Glomerular visceral epithelial cell (primary cell): ENCODE measurements around the gene KCNK13.

Source experiments
- DNase-seq: peaks from one replicate; pipeline ENCODE4 v3.0.0-alpha.2; 2016; ENCODE audit errors: extremely low spot score

Gene KCNK13

GRCh38 chr14:90132821-90133570, 71.2 kb downstream of the KCNK13 start:
- no peak for DNase-seq

- DNase-seq: no peak
These were observed 75.1 kb downstream of the KCNK13 start for GRCh38 chr14:90136904-90137303.

DNA sequence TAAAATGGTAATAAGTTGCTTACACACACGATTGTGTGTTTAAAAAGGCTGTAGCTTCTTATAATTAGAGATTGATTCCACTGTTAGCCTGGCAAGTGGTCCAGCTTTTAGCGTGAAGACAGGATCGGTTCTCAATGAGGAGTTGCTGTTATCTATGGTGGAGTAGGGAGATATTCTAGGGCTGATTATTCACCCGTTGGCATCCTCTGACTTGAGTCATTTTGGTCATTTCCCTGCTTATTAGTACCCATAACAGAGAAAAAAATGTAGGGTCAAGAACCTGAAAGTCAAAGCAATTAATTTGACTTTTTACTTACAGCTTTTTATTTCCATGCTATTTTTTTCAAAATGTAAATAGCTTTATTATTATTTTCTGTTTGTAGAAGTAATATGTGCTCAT, 76.0 kb downstream of the KCNK13 start:
- no peak for DNase-seq

- DNase-seq: no peak
These were observed 77.4 kb downstream of the KCNK13 start for GRCh38 chr14:90139199-90139598.

DNA sequence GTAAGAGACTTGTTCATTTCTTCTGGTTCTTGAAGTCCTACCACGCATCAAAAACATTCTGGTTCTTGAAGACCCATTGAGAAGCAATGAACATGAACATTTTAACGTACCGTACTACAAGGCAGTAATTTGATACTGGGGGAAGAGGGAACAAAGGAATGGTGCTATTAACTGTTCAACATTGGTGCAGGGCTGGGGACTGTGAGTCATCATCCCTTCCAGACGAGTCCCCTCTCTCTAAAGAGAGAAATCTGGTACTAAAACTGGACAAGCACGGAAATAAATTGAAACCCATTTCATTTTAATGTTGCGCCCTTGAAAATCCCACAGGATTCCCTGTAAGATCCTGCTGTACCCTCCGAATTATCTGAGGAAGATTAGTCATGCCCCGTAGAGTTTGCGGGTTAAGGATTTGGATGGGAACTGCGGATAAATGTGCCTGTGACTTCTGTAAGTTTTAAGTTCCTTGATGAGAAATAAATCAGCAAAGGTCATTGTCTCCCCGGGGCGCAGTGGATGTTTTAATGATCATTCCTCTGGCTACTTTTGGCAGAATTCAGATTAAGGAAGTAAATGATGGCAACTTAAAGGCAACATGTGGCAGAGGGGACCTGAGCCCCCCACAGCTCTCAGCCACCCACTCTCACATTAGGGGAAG, 78.6 kb downstream of the KCNK13 start:
- DNase-seq: no peak

DNA sequence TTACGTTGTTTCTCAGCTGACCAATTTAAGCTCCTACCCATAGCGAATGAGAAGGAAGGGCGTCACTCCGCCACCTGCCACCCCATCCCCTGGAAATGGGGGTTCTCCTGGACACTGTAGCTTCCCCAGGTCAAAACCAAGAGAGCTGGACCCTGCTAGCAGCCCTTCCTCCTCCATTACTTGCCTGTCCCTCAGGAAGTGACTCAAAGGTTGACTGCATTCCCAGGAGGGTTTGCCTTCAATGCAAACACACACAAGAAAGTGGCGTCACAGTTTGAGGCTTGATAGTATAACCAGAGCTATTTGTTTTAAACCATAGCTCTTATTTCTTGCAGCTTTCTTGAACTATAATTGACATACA, 79.1 kb downstream of the KCNK13 start:
- DNase-seq: no peak

DNA sequence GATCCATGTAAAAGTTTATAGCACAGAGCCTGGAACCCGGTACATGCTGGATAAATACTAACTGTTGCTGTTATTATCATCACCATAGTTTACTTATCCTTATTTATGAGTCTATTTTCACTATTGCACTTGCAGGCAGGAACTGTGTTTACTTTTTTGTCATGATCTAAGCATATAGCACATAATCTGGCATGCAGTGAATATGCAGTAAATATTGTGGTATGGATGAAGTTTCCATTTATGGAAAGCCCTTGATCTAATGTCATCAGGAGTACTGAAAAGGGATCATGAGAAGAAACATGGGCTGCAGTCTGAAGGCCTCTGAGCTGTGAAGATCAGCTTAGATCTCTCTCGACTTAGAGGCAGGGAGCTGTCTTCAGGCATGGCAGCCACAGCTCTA, 91.6 kb downstream of the KCNK13 start:
- no peak for DNase-seq

- DNase-seq: no peak
These were observed 92.3 kb downstream of the KCNK13 start for GRCh38 chr14:90154110-90154509.

DNA sequence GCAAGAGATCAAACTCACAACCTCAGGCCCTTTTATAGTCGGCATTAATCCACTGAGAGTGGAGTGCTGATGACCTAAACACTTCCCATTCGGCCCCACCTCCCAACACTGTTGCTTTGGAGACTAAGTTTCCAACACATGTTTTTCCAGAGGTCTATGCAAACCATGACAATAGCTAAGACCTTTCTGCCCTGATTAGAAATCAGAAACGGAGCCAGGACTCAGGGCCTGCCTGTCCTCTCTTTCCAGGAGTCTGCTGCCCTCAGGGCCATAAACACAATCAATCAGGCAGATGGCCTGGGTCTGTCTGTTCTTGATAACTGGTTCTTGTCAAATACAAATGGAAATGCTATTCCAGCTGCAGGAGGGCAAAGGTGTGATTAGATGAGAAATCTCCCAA, 97.4 kb downstream of the KCNK13 start:
- DNase-seq: no peak

- no peak for DNase-seq
These were observed 97.9 kb downstream of the KCNK13 start for GRCh38 chr14:90159688-90160087.

DNA sequence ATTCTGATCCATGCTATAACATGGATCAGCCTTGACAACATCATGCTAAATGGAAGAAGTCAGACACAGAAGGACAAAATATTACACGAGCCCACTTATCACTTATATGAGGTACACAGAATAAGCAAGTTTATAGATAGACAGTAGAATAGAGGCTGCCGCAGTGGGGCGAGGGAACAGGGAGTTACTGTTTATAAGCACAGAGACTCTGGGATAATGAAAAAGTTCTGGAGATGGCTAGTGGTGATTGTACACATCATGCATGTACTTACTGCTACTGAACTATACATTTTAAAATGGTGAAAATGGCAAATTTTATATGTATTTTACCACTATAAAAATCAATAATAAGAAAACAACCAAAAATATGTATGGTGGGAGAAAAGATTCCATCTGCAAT, 99.3 kb downstream of the KCNK13 start:
- no peak for DNase-seq

DNA sequence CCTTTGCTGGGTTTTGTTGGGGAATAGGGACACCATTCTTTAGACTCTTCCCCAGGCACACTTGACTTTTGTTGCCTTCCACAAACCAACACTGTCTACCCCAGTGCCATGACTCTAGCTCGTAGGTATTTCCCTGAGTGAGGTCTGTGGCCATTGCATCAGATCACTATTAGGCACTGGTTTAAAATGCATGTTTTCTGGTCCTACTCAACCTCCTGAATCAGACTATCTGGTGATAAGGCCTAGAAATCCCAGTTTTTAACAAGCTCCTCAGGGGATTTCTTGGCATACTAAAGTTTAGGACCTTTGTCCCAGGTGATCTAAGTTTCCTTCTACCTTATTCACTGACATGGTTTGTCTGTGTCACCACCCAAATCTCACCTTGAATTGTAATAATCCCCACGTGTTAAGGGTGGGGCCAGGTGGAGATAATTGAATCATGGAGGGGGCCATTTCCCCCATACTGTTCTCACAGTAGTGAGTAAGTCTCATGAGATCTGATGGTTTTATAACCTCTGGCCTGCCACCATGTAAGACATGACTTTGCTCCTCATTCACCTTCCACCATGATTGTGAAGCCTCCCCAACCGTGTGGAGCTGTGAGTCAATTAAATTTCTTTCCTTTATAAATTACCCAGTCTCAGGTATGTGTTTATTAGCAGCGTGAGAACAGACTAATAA, 106.8 kb downstream of the KCNK13 start:
- DNase-seq: no peak

GRCh38 chr14:90175631-90176030, 113.8 kb downstream of the KCNK13 start:
- DNase-seq: no peak

DNA sequence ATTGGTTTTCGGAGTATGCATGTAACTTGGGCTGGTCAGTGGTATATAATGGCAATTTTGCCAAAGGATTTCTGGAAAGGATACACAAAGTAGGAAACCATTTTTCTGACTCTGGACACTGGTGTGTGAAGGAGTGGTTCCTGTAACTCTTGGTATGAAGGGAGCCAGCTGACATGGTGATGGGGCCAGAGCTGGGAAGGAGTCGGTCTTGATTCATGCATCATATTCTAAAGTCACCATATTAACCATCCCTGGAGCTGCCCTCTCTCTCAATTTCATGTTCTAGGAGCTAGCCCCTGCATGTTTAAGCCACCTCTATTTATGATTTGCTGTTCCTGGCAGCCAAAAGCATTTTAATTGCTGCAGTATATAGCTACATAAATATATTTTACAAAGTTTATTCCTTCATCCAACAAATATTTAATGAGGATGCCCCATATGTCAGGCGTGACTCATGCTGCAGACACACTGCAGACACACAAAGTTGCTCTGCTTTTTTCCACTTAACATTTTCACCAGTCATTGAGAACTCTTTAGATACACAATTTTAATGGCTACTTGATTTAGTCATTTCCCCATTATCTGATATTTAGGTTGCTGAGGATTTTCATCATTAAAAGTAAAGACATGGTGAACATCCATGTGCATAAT, 115.9 kb downstream of the KCNK13 start:
- DNase-seq: no peak

DNA sequence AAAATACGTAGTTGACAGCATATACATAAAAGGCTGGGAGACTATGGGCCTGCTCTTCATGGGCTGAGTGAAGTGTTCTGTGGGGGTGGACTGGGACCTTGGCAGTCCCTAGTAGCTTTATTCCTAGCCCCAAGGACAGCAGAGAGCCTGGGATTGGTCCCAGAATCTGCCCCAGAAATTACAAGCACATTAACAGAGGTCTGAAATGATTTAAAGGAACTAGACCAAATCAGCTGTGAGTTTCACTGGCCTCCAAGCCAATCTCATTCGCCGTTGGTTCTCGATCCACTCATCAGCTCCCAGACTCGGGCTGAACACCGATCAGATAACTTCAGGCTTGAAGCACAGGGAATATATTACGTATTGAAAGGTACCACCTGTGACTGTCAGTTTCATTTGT, 117.6 kb downstream of the KCNK13 start:
- no peak for DNase-seq

DNA sequence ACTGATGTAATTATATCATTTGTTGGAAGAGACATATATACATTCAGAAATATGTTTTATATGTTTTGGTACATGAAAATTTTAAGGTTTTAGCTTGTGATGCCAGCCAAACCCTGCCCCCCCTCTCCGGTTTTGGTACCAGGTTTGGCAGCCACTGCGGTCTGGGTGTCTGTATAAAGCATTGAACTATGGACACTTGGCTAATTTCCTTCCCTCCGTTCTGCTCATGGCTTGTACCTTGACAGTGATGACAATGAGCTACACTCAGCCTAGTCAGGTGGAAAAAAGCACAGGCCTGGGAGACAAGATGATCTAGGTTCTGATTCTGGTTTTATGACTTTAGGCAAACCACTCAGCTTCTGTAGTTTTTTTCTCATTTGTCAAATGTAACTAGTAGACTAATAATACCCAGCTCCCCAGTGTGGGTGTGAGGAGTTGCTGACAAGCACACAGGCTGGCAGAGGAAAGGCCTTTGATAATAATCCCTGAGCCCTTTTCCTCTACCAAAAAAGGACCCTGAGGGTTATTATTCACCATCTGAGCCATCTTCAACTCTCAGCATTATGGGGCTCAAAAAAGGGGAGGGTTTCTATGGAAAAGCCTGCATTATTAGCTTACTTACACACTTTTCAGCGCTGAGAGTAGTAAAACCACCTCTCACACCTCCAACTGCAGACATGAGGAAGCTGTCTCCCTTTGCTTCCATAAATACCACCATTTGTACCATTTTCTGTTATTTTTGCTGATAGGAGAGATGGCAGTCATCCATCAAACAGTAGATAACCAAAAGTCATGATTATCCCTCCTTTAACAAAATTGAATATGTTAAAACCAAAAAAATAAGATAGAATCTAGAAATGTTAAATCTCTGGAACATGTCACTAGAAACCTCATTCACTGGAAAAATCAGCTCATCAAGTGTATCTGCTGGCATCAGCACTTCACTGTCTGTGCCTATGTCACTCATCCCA, 118.3 kb downstream of the KCNK13 start:
- no peak for DNase-seq

GRCh38 chr14:90184094-90184493, 122.3 kb downstream of the KCNK13 start:
- DNase-seq: no peak

- DNase-seq: no peak
These were observed 122.9 kb downstream of the KCNK13 start for GRCh38 chr14:90184571-90185266.

DNA sequence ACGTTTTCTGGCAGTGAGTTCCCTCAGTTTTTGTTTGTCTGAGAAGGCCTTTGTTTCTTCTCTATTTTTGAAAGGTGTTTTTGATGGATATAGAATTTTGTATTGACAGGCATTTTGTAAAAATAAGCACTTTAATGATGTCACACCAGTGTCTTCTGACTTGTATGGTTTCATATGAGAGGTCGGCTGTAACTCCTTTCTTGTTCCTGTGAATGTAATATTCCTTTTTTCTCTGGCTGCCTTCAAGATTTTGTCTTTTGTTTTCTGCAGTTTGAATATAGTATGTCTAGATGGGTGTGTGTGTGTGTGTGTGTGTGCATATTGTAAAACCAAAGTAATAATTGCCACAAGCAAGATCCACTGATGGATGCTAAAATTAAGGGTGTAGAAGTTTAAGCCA, 126.8 kb downstream of the KCNK13 start:
- no peak for DNase-seq

GRCh38 chr14:90191154-90191553, 129.4 kb downstream of the KCNK13 start:
- DNase-seq: no peak

DNA sequence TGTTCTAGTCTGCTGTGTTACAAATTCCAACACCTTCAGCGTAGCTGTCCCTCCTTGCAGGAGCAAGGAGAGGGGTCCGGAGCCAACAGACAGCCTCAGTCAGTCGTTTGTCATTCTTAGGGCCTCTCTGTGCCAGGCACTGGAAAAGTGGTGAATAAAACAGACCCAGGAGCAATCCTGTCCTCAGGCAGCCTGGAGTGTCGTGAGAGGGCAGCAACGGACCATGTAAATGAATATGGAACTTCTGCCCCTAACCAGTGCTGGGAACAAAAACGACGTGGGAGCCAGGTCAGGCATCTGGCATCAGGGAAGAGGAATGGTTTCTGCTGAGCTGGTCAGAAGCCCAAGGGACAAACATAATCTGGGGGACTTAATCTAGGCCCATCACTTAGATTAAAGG, 129.8 kb downstream of the KCNK13 start:
- DNase-seq: no peak
